OCI-LY1 (cell line): ENCODE data around the gene POU6F2.

Source experiments
- CTCF ChIP-seq: fragments of 200-600 bp; sonication (generic), shearing (Covaris generic); IDR thresholded peaks from 2 replicates; pipeline ENCODE4 v1.5.1; 2017; ENCODE audit warnings: mild to moderate bottlenecking, antibody characterized with exemption, low read length, moderate library complexity, mixed read lengths
- EZH2 ChIP-seq: fragments of 200-600 bp; sonication (generic), shearing (Covaris generic); IDR thresholded peaks from 2 replicates; pipeline ENCODE4 v1.8.0; 2017; ENCODE audit warnings: borderline replicate concordance, mixed run types, mild to moderate bottlenecking, antibody characterized with exemption, low read length, moderate library complexity, mixed read lengths

DNA sequence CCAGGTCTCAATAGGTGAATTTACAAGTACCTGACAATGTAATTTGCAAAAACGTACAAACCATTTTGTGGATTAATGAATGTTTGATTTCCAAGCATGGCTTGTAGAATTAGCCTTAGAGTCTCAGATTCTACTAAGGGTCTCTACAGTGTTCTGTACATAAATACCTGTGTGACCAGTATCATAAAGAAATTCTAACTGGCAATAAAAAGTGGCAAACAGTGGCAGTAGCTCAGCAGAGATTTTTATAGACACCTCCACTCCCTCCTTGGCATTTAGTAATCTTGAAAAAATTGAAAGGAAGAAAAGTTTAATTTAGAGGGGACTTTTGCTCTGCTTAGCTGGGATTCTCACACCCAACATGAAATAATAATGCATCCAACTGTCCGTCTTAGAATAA lies 220.8 kb downstream of the POU6F2 start:
- TF ChIP-seq CTCF (no peak), EZH2 (no peak)
